Mucosa of gallbladder (tissue), 1 donor: Measurements from ENCODE around the gene OR13F1. TPM values are rescaled to one million over a fixed set of nuclear protein-coding genes. Genes with fewer than 3 reads are reported as not detected.
"Not testable (repeated sequence)": the region's sequence is repeated elsewhere in the genome, so short reads cannot be mapped to it uniquely, and the experiment has no call there.

Experiments
- DNase-seq: peaks from one replicate; pipeline ENCODE4 v3.0.0-alpha.2; 2020; ENCODE audit warnings: low spot score
- total RNA-seq: library from RNA; stranded (reverse); gene quantifications from one replicate; pipeline ENCODE4 v1.2.1, GENCODE V29; 2021
- donor health status: DM: no; HTN: no; CAD: no.

The OR13F1 gene, protein sequence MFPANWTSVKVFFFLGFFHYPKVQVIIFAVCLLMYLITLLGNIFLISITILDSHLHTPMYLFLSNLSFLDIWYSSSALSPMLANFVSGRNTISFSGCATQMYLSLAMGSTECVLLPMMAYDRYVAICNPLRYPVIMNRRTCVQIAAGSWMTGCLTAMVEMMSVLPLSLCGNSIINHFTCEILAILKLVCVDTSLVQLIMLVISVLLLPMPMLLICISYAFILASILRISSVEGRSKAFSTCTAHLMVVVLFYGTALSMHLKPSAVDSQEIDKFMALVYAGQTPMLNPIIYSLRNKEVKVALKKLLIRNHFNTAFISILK
- not detected for total RNA-seq

- DNase-seq, result no peak
Measured at GRCh38 chr9:104503963-104504362, at the start of gene OR13F1. Gene OR13F1, plus strand, starts transcription at chr9:104504263. Its CDS starts 0 bp downstream, at chr9:104504263.

DNA sequence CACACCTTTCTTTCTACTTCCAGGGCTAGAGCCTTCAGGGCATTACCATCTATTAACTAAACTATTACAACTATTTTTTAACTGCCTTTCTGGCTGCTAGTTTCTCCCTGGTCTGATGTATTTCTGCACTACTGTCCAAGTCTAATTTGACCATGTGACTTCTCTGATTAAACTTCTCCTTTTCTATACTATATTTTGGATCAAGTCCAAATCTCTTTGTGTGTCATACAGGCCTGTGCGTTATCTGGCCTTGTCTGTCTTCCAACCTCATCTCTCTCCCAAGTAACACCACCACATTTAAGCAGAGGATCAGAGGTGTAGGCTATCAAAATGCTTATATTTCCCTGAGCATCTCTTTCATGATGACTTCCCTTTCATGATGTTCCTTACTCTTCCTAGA, 47.2 kb upstream of the OR13F1 start:
- no peak for DNase-seq

GRCh38 chr9:104463864-104464263, 40.2 kb upstream of the OR13F1 start:
- DNase-seq, result no peak

DNA sequence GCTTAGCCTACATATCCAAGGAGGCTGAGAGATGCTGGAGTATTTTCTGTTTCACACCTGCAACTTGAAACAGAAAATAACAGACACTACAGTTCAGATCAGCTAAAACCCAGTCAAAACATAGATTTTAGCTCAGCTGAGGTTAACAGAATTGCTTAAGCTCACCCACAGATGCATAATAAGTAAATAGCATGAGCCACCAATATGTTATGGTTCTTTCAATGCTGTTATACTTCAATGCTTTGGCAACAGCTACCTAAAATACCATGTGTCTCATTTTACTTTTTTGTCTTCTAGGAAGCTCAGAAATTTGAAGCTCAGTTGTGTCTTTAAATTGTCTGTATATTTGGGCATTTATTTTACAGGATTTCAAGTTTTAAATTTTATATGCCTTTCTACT, 35.8 kb upstream of the OR13F1 start:
- no peak for DNase-seq

DNA sequence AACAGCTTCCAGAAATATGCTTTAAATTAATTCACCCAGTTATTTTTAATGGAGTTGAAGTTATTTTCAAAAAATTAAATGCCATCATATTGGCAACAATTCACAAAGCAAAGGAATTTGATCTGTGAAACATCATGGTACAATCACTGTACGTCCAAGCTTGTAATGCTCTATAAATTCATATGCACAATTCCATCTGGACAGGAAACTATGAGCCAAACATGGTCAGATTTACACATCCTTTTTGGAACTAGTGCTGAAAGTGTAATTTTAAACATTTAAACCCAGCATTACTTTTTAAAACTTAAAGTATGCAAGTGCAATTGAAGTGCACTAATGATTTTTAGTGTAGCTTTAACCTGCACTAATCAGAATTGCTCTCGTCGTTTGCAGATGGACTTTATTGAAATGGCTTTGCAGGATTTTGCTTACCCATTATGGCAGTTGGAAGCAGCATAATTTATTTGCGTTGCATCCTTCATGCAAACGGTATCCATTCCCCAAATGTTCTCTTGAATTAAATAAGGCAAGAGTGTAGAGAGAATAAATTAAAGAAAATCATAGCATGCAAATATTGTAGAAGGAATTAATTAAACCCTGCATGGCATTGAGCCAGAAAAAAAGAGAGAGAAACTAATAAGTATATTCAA, 21.0 kb upstream of the OR13F1 start:
- no peak for DNase-seq

DNA sequence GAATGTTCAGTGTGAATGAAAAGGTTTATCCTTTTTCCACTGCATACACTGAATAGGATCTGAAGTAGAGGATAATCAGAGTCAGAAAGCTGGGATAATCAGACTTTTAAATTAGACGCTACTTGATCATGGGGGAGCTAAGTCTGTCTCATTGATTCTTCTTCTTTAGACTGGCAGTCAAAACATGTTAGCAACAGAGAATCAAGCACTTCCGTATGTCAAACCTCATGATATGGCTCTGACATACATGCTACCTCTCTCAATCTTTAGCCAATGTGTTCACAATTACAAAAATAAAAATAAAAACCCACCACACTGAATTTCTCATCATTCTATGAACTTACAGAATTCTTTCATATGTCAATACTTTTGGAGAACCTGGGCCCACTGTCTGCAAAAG, 19.0 kb upstream of the OR13F1 start:
- no peak for DNase-seq

DNA sequence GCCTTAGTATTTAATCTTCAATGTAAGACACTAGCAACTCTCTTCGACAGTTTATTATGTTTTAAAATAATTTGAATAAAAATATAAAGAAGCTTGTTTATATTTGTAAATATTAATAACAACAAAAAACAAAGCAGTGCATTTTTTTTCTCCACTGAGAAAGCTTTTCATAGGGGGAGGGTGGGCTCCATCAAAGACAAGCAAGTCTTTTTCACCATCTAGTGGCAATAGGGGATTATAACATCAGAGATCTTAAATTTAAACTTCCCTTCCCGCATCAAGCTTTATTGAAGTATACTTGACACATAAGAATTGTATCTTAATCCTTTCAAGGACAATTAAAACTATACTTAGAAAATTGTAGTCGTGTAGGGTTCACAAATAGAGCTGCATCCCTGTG, 9.3 kb upstream of the OR13F1 start:
- no peak for DNase-seq

GRCh38 chr9:104503440-104503839, 623 bp upstream of the OR13F1 start:
- DNase-seq, result no peak

- DNase-seq, result no peak
Measured at GRCh38 chr9:104506565-104506964, 2.5 kb downstream of the OR13F1 start.

DNA sequence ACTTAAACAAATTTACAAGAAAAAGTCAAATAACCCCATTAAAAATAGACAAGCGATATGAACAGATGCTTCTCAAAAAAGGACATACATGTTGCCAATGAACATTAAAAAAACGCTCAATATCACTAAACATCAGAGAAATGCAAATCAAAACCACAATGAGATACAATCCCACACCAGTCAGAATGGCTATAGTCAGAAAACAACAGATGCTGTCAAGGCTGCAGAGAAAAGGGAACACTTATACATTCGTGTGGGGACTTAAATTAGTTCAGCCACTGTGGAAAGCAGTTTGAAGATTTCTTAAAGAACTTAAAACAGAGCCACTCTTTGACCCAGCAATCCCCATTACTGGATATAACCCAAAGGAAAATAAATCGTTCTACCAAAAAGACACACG, 10.8 kb downstream of the OR13F1 start:
- no peak for DNase-seq

GRCh38 chr9:104520241-104520640, 16.2 kb downstream of the OR13F1 start:
- DNase-seq, result not testable (repeated sequence)

- DNase-seq, result no peak
Measured at GRCh38 chr9:104527109-104527508, 23.0 kb downstream of the OR13F1 start, which contains the start of gene OR13C4. Gene OR13C4, minus strand, starts transcription at chr9:104527209. Its CDS starts 0 bp downstream, at chr9:104527209.

DNA sequence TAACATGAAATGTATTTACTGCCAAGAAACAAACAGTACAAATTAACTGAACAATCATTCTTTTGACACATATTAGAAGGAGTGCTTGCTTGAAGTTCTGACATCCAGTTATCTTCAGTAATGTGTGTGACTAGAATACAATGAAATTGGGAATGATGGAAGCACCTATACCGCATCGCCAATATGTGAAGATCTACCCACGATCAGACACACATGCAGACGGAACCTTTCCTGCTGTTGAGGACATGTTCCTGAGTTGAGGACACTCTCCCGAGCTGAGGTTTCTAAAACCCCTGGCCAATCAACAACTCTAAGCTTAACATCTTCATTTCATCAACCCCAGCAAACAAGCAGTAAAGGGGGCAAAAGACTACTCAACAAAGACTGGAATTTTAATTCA, 32.7 kb downstream of the OR13F1 start, which contains the start of gene OR13C3:
Gene OR13C3 (minus strand): TSS at position 101 of the 400 bp plus-strand sequence. CDS start 133 bp downstream, outside the sequence.
- no peak for DNase-seq

DNA sequence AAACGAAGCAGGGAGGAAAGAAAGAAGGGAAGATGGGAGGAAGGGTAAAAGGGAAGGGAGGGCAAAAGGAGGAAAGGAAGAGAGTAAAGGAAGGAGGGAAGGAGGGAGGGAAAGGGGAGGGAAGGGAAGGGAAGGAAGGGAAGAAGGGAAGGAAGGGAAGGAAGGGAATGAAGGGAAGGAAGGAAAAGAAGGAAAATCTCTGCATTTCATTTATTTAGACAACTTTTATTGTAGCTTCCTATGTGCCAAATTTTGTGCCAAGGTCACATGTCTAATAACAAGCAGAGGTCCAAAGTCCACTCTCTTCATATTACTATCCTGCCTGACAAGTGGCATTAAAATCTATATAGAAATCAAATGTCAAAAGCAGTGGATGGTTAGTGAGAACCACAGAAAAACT, 35.2 kb downstream of the OR13F1 start:
- no peak for DNase-seq

GRCh38 chr9:104544644-104545043, 40.6 kb downstream of the OR13F1 start:
- DNase-seq, result no peak

DNA sequence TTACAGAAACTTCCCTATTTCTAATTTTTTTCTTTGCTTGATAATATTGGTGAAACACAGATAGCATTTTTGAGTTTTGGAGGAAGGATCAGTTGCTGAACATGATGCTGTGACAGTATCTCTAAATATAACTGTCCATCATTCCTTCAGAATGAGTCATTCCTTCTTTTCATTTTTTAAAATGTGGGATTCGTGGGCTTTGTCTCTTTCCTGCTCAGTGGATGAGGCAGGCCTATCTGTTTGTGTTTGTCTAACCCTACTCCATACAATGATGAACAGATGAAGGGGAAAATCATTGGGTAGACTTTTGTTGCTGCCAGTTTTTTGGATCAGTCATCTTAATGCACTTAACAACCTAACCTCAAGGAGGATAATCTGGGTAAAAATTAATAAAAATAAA, 49.2 kb downstream of the OR13F1 start:
- DNase-seq, result no peak

Other genes with a start within 250 kb of the OR13F1 start
- gene OR13C4, start 22.9 kb downstream of the OR13F1 start, total RNA-seq, result not detected
- not detected for gene OR13C3, start 32.6 kb downstream of the OR13F1 start, total RNA-seq
- not detected for gene OR13C8, start 64.9 kb downstream of the OR13F1 start, total RNA-seq
- not detected for gene OR13C5, start 95.2 kb downstream of the OR13F1 start, total RNA-seq
- gene OR13C2, start 101.4 kb downstream of the OR13F1 start, total RNA-seq, result not detected
- gene OR13C9, start 113.9 kb downstream of the OR13F1 start, total RNA-seq, result not detected
- gene OR13D1, start 190.3 kb downstream of the OR13F1 start, total RNA-seq, result not detected
- 19.5 TPM for gene NIPSNAP3A, start 243.4 kb downstream of the OR13F1 start, total RNA-seq